Liver (tissue), 2 donors: ENCODE measurements around the gene TLCD1.

Experiments
- GABPA ChIP-seq, 2 donors: IDR thresholded peaks in 1 of 2; conservative IDR thresholded peaks in 1 of 2; 2 replicates each; pipeline ENCODE4 v1.6.1; 2016; ENCODE audit warnings: antibody characterized with exemption in 2 of 2, mild to moderate bottlenecking in 1 of 2, moderate library complexity in 1 of 2
- RAD21 ChIP-seq, 2 donors: IDR thresholded peaks; 2 replicates each; pipeline ENCODE4 v1.6.1; 2016; ENCODE audit warnings: antibody characterized with exemption in 2 of 2, mild to moderate bottlenecking in 2 of 2
- REST ChIP-seq: IDR thresholded peaks from 2 replicates; pipeline ENCODE4 v1.6.1; 2016; ENCODE audit warnings: antibody characterized with exemption, mild to moderate bottlenecking
- donor health status: healthy.

GRCh38 chr17:28774206-28774605, 48.2 kb upstream of the TLCD1 start:
- no peak for TF ChIP-seq RAD21 (IDR thresholded peaks at IDR 0.05)
- TF ChIP-seq GABPA (IDR thresholded peaks at IDR 0.05 in 1 of 2, conservative IDR thresholded peaks at IDR 0.05 in 1 of 2): no peak
- TF ChIP-seq REST: no peak
